GM23338 (cell line): ENCODE measurements around the gene ATN1.

Experiments used
- CREB1 ChIP-seq: fragments of 250-450 bp; sonication (Bioruptor Pico); IDR thresholded peaks from 2 replicates; pipeline ENCODE4 v1.5.0; 2020; ENCODE audit warnings: low read depth, mild to moderate bottlenecking, moderate library complexity
- JUNB ChIP-seq: IDR thresholded peaks from one replicate; pipeline ENCODE4 v1.6.1; 2016; ENCODE audit warnings: antibody characterized with exemption; ENCODE audit not compliant: unreplicated experiment
- POLR2AphosphoS5 ChIP-seq: IDR thresholded peaks from 2 replicates; pipeline ENCODE4 v1.6.1; 2016; ENCODE audit warnings: antibody characterized with exemption, low read depth
- TF ChIP-seq, protein P1 (sequence below), 2 experiments: fragments of 200-600 bp in 1 of 2; sonication (generic) in 1 of 2; conservative IDR thresholded peaks; 2 replicates each; pipeline versions ENCODE4 v1.5.1 to v1.6.1; 2016 to 2017; ENCODE audit warnings: antibody characterized with exemption in 2 of 2, low read depth in 2 of 2, mild to moderate bottlenecking in 2 of 2, moderate library complexity in 1 of 2

- TF ChIP-seq POLR2AphosphoS5 (no peak), JUNB (no peak), CREB1 (CRISPR knock-in tag) (no peak)
- TF ChIP-seq, protein P1, sequence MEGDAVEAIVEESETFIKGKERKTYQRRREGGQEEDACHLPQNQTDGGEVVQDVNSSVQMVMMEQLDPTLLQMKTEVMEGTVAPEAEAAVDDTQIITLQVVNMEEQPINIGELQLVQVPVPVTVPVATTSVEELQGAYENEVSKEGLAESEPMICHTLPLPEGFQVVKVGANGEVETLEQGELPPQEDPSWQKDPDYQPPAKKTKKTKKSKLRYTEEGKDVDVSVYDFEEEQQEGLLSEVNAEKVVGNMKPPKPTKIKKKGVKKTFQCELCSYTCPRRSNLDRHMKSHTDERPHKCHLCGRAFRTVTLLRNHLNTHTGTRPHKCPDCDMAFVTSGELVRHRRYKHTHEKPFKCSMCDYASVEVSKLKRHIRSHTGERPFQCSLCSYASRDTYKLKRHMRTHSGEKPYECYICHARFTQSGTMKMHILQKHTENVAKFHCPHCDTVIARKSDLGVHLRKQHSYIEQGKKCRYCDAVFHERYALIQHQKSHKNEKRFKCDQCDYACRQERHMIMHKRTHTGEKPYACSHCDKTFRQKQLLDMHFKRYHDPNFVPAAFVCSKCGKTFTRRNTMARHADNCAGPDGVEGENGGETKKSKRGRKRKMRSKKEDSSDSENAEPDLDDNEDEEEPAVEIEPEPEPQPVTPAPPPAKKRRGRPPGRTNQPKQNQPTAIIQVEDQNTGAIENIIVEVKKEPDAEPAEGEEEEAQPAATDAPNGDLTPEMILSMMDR (conservative IDR thresholded peaks at IDR 0.05; ENCODE audit: low read depth in 2 of 2) = no peak
Observed at GRCh38 chr12:6941267-6941666, 13.5 kb downstream of the ATN1 start.
